Measurements from ENCODE around the gene CLTA. TPM values are rescaled to one million over a fixed set of nuclear protein-coding genes. Genes with fewer than 3 reads are reported as not detected.
A peak's percentile ranks its signal among the peaks of the same experiment; 100 is the strongest.

The CLTA gene
- total RNA-seq, 2 donors from 2014 or later, result 221 to 240 TPM

GRCh38 chr9:36193023-36193422, 2.3 kb downstream of the CLTA start:
- no peaks in the 10 kb centered on the region for H3K27me3 Mint-ChIP-seq (ENCODE audit: insufficient read depth)
- H3K4me3 Mint-ChIP-seq, result peak overlapping the region; percentile 90
- Histone ChIP-seq H3K27ac (ENCODE audit: low read depth, low read length) (no peak overlapping the region), H3K4me1 (ENCODE audit: control insufficient read depth, insufficient read depth, low read length) (peaks cover 14% of the 10 kb centered on the region), H3K9ac (ENCODE audit: extremely low read depth, low read length, poor library complexity, severe bottlenecking) (peak overlapping the region; percentile 94), H3K9me3 (ENCODE audit: control insufficient read depth, low read length) (no peaks in the 10 kb centered on the region), H3K36me3 (ENCODE audit: control insufficient read depth, insufficient read depth, low read length) (peaks cover 34% of the 10 kb centered on the region), H3K4me3 (ENCODE audit: low read length) (peak overlapping the region; percentile 98), H3K27me3 (ENCODE audit: control insufficient read depth, insufficient read depth, low read length, poor library complexity, severe bottlenecking) (no peaks in the 10 kb centered on the region)
- H3K36me3 Mint-ChIP-seq (ENCODE audit: low read depth), result peaks cover 33% of the 10 kb centered on the region
- peaks cover 48% of the 10 kb centered on the region for H3K4me1 Mint-ChIP-seq
- WGBS, 2 experiments (ENCODE audit: insufficient coverage in 1 of 2, insufficient read length in 1 of 2), result 83 to 97% methylated on average over 3 of the region's 3 CpGs
- no peak for DNase-seq
- TF ChIP-seq, protein P1, sequence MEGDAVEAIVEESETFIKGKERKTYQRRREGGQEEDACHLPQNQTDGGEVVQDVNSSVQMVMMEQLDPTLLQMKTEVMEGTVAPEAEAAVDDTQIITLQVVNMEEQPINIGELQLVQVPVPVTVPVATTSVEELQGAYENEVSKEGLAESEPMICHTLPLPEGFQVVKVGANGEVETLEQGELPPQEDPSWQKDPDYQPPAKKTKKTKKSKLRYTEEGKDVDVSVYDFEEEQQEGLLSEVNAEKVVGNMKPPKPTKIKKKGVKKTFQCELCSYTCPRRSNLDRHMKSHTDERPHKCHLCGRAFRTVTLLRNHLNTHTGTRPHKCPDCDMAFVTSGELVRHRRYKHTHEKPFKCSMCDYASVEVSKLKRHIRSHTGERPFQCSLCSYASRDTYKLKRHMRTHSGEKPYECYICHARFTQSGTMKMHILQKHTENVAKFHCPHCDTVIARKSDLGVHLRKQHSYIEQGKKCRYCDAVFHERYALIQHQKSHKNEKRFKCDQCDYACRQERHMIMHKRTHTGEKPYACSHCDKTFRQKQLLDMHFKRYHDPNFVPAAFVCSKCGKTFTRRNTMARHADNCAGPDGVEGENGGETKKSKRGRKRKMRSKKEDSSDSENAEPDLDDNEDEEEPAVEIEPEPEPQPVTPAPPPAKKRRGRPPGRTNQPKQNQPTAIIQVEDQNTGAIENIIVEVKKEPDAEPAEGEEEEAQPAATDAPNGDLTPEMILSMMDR (conservative IDR thresholded peaks at IDR 0.05), result no peak
- H3K27ac Mint-ChIP-seq, result no peak overlapping the region
- H3K9me3 Mint-ChIP-seq, result no peaks in the 10 kb centered on the region

DNA sequence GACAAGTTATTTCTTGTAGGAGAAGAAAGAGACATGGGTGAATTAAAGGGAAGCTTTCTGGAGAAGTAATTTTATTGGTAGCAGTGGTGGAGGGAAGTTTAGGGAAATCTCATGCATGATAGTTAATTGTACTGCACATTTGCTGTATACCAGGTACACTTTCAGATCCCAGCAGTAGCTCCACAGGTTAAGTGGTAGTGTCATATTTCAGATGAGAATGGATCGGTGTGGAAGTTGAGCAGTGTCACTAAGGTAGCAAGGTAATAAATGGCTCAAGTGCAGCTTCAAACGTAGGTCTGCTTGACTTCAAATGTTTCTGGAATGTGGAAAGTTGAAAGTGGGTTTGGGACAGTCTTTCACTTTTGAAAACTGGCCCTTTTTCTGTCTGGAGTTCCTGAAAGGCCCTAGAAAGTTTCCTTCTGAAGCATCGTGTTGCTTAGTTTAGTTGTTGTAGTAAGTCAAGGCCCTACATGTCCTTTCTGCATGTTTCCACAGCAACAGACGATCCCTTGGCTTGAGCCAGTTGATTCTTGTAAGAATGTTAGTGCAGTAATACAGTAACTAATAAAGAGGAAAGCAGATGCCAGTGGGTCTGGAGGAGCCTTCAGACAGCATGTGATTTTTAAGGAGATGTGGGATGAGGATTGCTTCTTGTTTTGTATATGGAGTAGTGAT, 3.7 kb downstream of the CLTA start:
- H3K36me3 Mint-ChIP-seq (ENCODE audit: low read depth), result peaks cover 39% of the 10 kb centered on the region
- H3K4me3 ChIP-seq (ENCODE audit: low read length), result peak overlapping the region; percentile 98
- no peaks in the 10 kb centered on the region for H3K9me3 ChIP-seq (ENCODE audit: control insufficient read depth, low read length)
- H3K36me3 ChIP-seq (ENCODE audit: control insufficient read depth, insufficient read depth, low read length), result peaks cover 47% of the 10 kb centered on the region
- TF ChIP-seq, protein P1 (conservative IDR thresholded peaks at IDR 0.05), result no peak
- H3K27me3 ChIP-seq (ENCODE audit: control insufficient read depth, insufficient read depth, low read length, poor library complexity, severe bottlenecking), result no peaks in the 10 kb centered on the region
- no peak overlapping the region for H3K4me3 Mint-ChIP-seq
- H3K27me3 Mint-ChIP-seq (ENCODE audit: insufficient read depth), result no peaks in the 10 kb centered on the region
- no peak for DNase-seq
- no peak overlapping the region for H3K9ac ChIP-seq (ENCODE audit: extremely low read depth, low read length, poor library complexity, severe bottlenecking)
- H3K9me3 Mint-ChIP-seq, result no peaks in the 10 kb centered on the region
- H3K4me1 ChIP-seq (ENCODE audit: control insufficient read depth, insufficient read depth, low read length), result peaks cover 5% of the 10 kb centered on the region
- H3K4me1 Mint-ChIP-seq, result peaks cover 35% of the 10 kb centered on the region
- no peak overlapping the region for H3K27ac ChIP-seq (ENCODE audit: low read depth, low read length)
- 94 to 95% methylated on average over 4 of the region's 4 CpGs for WGBS, 2 experiments (ENCODE audit: insufficient coverage in 1 of 2, insufficient read length in 1 of 2)
- peak overlapping the region; percentile 83 for H3K27ac Mint-ChIP-seq

DNA sequence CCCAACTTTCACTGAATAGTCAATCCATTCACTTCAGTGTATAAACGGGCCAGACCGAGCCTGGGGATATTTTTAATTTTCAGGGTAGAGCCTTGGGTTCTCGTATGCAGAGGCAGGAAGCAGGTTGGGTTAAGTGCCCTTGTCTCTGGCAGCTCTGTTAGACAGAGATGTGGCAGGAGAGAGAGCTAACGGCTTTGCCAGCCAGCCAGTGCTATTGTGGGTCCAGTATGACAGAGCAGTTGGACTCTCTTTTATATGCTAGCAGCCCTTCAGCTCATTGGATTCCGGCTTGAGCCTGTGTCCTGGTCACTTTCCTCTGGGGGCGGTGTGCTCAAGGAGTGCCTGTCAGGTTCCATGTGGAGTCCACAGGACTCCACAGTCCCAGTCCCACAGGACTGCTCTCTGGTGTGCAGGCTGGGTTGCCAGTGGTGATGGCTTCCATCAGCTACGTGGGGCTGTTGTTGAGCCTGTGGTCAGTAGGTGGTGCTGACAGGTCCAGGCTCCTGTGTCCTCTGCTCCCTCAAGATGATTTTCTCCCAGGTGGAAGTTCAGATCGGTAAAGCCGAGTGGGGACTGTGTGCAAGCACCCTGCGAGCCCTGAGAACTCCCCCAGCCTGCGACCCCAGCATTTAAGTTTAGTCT, 14.3 kb downstream of the CLTA start:
- Histone ChIP-seq H3K4me3 (ENCODE audit: low read length) (no peak overlapping the region), H3K9ac (ENCODE audit: extremely low read depth, low read length, poor library complexity, severe bottlenecking) (no peak overlapping the region), H3K4me1 (ENCODE audit: control insufficient read depth, insufficient read depth, low read length) (peaks cover 4% of the 10 kb centered on the region), H3K27ac (ENCODE audit: low read depth, low read length) (no peak overlapping the region), H3K9me3 (ENCODE audit: control insufficient read depth, low read length) (no peaks in the 10 kb centered on the region), H3K36me3 (ENCODE audit: control insufficient read depth, insufficient read depth, low read length) (peaks cover 96% of the 10 kb centered on the region), H3K27me3 (ENCODE audit: control insufficient read depth, insufficient read depth, low read length, poor library complexity, severe bottlenecking) (no peaks in the 10 kb centered on the region)
- WGBS, 2 experiments (ENCODE audit: insufficient coverage in 1 of 2, insufficient read length in 1 of 2), result 83 to 92% methylated on average over 8 to 11 of the region's 11 CpGs
- H3K27me3 Mint-ChIP-seq (ENCODE audit: insufficient read depth), result no peaks in the 10 kb centered on the region
- TF ChIP-seq, protein P1 (conservative IDR thresholded peaks at IDR 0.05), result peak; percentile 73
- peaks cover 7% of the 10 kb centered on the region for H3K4me1 Mint-ChIP-seq
- no peak overlapping the region for H3K4me3 Mint-ChIP-seq
- H3K9me3 Mint-ChIP-seq, result no peaks in the 10 kb centered on the region
- peaks cover 91% of the 10 kb centered on the region for H3K36me3 Mint-ChIP-seq (ENCODE audit: low read depth)
- DNase-seq, result peak; percentile 80
- H3K27ac Mint-ChIP-seq, result no peak overlapping the region

Data from endodermal cell (in vitro differentiated cells).